ENCODE data around the gene MC1R.
A peak's percentile ranks its signal among the peaks of the same experiment; 100 is the strongest.
"Not testable (repeated sequence)": the region's sequence is repeated elsewhere in the genome, so short reads cannot be mapped to it uniquely, and the experiment has no call there.

Gene MC1R

DNA sequence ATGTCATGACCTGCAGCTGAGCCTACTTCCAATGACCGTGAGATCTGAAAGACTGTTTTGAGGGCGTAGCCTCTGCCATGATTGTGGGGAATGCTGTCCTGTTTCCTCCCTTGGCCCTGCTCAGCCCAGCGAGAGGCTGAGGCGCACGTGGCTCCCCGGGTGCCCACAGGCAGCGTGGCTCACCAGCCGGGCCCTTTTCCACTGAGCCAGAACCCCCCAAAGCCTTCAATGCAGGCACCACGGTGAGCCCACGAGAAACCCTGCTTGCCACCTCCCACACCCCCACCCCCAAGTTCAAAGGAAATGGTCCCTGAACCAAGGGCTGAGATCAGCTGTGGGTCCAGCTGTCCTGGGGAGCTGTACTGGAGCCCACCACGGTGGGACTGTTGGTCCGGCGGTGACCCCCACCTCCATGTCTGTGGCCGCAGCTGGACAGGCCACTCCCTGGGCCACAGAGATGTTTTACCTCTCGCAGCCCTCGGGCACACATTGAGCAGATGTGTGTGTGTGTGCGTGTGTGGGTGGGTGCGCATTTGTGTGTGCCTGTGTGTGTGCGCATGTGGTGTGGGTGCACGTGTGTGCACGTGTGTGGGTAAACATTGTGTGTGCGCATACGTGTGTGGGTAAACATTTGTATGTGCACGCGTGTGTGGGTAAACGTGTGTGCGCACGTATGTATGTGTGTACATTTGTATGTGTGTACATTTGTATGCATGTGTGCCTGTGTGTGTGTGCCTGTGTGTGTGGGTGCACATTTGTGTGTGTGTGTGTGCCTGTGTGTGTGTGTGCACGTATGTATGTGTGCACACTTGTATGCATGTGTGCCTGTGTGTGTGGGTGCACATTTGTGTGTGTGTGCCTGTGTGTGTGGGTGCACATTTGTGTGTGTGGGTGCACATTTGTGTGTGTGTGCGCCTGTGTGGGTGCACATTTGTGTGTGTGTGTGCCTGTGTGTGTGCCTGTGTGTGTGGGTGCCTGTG lies 5.0 kb upstream of the MC1R start:
- FAIRE-seq (peak; percentile 98), DNase-seq (ENCODE audit: low spot score) (no peak)

DNA sequence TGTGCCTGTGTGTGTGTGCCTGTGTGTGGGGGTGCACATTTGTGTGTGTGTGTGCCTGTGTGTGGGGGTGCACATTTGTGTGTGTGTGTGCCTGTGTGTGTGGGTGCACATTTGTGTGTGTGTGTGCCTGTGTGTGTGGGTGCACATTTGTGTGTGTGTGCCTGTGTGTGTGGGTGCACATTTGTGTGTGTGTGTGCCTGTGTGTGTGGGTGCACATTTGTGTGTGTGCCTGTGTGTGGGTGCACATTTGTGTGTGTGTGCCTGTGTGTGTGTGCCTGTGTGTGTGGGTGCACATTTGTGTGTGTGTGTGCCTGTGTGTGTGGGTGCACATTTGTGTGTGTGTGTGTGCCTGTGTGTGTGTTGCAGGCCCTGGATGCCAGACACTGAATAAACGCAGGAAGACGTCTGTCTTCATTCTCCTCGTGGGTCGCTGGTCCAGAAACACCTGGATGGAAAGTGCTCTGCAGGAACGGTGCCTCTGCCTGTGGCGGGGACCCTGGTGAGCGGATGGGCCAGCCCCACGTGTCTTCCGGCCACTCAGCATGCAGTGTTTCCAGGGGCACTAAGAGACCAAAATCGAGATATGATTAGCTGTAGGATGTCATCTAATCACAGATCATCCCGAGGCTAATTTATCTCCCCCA lies 3.9 kb upstream of the MC1R start:
- FAIRE-seq; DNase-seq (ENCODE audit: low spot score): not testable (repeated sequence)

DNA sequence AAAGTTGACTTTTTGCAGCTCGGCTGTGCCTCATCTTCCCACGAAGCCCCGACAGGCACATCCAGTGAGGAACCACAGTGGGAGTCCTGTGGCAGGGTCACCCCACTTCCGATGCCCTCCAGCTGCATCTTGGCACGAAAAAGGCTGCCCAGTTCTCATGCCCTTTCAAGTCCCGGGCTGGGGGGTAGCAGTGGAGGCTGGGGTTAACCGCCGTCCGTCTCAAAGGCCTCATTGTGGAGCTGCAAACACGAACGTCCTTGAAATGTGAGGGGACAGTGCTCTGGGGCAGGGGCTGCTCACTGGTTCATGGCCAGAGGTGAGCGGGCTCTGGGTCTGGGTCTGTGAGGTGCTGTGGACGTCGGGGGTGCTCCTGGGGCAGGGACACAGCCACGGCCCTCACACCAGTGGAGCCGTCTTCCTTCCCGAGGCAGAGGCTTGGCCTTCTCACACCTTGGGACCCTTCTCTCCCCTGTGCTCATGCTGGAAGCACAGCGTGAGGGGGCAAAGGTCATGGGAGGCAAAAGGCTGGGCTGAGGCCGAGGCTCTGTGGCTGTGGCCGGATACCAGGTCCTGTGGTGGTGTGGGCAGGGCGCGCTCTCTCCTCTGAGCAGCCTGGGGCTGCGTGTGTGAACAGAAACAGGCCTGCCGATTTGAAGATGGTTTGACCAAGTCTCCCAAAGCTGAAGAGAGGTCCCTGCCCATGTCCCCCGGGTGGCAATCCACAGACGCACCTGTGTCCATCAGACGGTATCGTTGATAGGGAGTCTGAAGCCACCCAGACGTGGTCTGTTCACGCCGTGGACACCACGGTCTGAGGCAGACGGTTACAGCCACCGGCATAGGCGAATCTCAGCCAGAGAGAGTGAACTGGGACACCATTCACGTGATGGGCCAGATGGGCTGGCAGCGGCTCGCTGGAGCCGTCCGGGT lies 3.1 kb upstream of the MC1R start:
- DNase-seq (ENCODE audit: low spot score), result no peak
- no peak for FAIRE-seq

DNA sequence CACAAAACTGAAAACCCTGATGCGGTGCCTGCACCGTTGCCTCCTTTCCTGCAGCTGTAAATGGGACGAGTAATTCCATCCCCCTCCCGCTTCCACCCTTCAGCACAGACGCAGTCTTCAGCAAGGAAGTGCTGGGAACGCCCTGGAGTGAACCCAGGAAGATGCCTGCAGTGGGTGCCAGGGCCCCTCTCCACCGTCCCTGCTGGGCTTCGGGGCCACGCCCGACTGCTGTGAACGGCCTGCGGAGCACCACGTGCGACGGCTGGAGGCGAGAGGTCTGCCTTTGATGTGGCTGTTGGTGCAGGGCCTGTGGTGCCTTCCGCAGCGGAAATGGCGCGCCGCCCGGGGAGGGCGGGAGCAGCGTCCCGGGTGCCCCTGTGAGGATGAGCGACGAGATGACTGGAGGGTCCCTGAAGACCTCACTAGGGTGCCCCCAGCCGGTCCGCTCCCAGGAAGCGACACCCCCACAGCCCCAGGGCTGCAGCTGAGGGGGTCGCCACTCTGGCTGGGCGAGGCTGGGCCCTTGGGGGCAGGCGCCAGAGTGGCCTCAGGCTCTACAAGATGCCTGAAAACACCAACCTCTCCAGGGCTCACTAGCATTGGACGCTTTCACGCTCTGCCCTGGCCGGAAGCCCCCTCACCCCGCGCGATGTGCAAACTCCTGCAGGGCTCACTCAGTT lies 749 bp upstream of the MC1R start:
- DNase-seq (ENCODE audit: low spot score), result peak; percentile 75
- FAIRE-seq, result no peak

DNA sequence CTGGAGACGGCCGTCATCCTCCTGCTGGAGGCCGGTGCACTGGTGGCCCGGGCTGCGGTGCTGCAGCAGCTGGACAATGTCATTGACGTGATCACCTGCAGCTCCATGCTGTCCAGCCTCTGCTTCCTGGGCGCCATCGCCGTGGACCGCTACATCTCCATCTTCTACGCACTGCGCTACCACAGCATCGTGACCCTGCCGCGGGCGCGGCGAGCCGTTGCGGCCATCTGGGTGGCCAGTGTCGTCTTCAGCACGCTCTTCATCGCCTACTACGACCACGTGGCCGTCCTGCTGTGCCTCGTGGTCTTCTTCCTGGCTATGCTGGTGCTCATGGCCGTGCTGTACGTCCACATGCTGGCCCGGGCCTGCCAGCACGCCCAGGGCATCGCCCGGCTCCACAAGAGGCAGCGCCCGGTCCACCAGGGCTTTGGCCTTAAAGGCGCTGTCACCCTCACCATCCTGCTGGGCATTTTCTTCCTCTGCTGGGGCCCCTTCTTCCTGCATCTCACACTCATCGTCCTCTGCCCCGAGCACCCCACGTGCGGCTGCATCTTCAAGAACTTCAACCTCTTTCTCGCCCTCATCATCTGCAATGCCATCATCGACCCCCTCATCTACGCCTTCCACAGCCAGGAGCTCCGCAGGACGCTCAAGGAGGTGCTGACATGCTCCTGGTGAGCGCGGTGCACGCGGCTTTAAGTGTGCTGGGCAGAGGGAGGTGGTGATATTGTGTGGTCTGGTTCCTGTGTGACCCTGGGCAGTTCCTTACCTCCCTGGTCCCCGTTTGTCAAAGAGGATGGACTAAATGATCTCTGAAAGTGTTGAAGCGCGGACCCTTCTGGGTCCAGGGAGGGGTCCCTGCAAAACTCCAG lies 1.1 kb downstream of the MC1R start:
- FAIRE-seq, result no peak
- no peak for DNase-seq (ENCODE audit: low spot score)

DNA sequence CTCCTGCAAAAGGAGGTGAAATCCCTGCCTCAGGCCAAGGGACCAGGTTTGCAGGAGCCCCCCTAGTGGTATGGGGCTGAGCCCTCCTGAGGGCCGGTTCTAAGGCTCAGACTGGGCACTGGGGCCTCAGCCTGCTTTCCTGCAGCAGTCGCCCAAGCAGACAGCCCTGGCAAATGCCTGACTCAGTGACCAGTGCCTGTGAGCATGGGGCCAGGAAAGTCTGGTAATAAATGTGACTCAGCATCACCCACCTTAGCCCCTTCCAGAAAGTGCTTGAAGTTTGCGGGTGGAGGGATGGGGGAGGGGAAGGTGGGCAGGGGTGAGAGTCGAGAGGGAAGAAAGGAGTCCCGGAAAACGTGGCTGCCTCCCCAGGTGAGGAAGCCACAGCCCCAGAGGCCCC lies 2.1 kb downstream of the MC1R start:
- no peak for DNase-seq (ENCODE audit: low spot score)
- FAIRE-seq, result no peak

DNA sequence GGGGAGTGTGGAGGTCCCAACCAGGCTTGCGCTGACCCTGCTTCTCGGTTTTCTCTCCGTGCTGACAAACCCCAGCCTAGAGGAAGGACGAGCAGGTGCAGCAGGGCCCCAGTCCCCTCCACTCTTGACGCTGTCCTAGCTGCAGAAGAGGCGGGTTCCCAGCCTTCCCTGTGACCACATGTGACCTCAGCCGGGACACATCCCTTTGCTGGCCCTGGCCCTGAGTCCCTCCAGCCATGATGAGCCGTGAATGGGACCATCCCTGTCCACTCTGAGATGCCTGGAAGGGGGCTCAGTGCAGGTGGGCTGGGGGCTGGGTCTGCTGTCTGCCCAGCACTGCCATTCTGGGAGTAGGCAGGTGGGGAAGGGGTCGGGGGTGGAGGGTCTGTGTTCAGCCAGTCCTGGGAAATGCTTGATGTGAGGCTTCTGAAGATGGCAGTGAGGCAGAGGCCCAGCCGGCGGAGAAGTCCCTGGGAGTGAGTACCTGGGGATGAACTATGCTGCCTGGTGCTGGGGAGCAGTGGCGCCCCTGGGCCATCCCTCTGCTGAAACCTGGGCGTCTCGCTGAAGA lies 2.6 kb downstream of the MC1R start:
- DNase-seq (ENCODE audit: low spot score) (no peak), FAIRE-seq (no peak)

DNA sequence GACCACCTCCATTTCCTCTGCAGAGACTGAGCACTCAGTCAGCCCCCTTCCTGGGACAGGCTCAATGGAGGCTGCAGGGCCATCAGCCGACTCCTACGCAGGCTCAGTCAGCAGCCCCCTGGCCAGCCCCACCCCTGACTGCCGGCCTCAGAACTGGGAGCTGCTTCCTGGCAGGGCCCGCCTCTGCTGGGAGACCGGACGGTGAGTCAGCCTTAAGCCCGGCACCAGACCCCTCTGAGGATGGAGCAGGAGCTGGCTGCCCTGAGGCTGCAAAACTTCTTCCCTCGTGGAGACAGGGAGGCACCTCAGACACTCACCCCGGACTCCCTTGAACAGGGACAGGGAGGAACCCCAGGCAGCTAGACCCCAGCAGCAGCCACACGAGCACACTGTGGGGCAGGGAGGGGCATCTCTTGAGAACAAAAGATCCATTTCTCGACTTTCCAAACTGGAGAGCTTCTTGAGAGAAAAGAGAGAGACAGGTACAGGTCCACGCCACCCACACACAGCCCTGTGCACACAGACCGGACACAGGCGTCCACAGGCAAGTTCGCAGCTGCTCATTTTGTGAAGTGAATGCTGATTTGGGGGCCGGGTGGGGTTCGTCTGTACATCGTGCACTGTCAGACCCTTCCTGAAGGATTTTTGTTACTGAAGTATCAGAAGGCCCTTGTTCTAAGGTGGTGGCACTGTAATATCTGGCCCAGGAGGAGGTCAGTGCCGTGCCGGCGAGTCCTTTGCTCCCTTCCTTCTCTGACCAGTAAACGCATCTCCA lies 3.2 kb downstream of the MC1R start:
- FAIRE-seq, result peak; percentile 95

DNA sequence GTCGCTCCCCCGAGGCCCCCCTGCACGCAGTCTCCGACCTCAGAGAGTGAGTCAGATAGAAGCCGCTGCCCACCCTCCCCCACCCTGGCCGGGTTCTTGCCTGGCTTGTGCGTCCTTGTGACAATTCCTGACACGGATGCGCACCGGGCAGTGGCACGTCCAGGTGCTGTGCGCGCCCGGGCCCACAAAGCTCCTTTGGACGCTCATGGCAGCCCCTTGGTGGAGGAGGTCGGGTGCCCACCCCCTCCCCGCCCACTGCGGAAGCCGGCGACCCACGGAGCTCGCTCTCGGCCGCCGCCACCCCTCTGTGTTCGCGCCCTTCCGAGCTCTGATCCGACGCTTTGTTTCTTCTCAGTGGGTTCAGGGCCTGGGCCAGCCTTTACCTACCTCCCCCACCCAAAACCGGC lies 3.8 kb downstream of the MC1R start:
- DNase-seq (ENCODE audit: low spot score) (peak; percentile 89), FAIRE-seq (no peak)

More for the DNA sequence above, 3.2 kb downstream of the MC1R start:
- DNase-seq (ENCODE audit: low spot score), result peak; percentile 95

DNA sequence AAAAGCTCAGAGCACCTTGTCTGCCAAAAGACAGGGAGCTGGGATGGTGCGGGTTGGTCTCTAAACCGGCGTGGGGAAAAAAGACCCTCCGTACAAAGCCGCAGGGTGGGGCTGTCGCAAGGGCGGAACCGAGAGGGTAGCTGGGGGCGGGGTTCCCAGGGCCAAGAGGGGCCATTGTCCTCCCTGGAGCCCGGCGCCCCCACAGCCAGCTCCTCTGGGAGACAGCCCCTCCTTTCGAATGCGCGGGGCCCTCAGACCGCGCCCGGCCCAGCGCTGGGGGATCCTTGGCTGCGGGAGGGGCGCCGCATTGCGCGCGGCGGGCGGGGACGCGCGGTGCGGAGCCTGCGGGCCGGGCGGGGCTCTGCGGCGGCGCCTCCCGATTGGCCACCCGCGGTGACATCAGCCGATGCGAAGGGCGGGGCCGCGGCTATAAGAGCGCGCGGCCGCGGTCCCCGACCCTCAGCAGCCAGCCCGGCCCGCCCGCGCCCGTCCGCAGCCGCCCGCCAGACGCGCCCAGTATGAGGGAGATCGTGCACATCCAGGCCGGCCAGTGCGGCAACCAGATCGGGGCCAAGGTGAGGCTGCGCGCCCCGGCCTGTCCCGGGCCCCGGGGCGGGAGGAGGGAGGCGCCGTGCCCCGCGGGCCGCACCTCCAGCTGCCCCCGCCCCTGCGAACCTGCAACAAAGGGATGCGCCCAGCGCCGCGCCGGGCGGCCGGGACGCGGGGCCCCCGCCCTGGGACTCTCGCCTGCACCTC lies 4.4 kb downstream of the MC1R start, which contains the start of gene TUBB3:
Gene TUBB3 (plus strand): TSS at position 459 of the 756 bp plus-strand sequence. CDS start 60 bp downstream, at position 519.
- peak; percentile 71 for FAIRE-seq
- DNase-seq (ENCODE audit: low spot score), result peak; percentile 98

DNA sequence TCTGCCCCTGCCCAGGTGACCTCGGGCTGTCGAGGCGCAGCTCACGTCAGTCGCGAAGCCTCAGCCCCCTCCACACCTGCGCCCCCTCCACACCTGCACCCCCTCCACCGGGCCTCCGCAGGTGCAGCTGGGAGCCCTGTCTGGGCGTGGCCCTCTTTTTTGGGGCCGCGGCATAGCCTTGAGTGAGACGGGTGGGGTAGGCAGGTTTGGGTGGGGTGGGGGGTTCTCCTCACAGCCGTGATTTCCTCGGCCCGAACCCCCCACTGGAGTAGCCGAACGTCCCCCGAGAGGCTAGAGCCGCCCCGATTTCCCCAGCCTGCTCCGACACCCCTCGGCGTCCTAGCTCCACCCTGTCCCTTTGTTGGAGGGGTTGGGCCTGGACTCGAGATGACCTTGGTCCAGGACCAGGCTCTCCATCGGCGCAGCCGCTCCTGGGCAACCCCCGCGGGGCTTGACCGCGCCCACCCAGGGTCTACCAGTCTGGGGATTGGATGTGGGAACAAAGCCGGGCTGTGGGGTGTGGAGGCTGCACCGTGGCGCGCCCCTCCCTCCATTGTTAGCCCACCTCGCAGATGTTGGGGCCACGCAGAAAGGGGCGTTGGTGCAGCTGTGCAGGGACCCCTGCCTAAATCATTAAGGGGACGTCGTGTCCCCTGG lies 5.1 kb downstream of the MC1R start:
- no peak for DNase-seq (ENCODE audit: low spot score)
- peak; percentile 44 for FAIRE-seq

DNA sequence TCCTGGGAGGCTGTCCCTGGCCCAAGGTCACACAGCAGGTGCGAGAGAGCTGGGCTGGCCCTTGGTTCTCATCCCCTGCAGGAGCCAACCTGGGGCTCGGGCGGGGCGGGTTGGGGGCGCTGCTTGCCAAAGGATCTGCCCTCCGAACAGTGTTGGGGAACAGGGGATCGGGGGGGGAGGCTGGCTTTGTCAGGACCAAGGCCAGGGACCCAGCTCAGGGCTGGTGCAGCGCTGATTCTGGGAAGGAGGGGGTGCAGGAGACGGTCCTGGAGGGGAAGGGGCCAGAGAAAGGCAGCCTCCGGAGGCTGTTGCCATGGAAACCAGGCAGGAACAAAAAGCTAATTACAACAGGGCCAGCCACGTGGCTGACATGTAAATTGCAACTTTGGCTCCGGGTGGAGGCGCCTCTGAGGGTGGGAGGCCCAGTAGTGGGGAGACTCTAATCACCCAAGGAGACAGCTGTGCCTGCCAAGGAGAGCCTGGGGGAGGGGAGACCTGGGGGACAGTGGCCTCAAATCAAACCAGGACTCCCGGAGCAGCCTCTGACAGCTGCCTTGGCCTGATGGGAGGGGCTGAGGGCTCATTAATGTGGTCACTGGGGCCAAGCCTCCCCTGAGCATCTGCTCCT lies 5.7 kb downstream of the MC1R start:
- peak; percentile 44 for DNase-seq (ENCODE audit: low spot score)
- no peak for FAIRE-seq

DNA sequence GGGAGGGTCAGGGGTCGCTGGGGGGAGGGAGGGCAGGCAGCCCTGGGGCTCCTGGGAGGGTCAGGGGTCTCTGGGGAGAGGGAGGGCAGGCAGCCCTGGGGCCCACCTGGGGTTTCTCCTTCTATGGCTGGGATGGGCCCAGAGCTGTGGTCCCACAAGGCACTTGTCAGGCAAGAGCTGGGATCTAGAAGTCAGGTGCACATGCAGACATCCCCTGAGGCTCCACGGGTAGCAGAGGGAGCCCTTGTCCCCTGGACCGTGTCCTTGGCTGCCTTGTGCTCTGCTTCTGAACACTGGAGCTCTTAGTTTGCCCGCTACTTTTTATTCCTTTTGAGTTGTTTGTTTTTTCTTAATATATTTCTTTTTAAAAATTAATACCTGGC lies 6.3 kb downstream of the MC1R start:
- no peak for FAIRE-seq
- no peak for DNase-seq (ENCODE audit: low spot score)

DNA sequence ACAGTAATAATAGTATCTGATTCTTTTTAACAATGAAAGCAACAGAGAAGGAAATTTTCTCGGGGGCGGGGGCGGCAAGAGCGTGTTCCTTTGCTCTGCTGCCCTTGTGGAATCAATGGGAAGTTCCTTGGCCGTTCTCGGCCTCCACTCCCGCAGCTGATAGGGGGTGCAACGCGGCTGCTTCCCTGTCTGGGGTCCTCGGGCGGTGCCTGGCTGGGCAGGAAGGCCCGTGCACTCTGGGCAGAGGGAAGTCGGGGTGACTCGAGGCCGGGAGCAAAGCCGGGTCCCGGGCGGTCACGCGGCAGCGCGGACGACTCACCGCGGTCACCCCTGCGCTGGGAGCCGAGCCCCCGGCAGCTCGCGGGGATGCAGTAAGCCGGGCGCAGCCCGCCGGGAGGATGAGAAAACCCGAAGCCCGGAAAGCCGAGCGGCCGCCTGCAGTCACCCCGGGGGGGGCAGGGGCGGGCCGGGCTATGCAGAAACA lies 7.0 kb downstream of the MC1R start:
- no peak for DNase-seq (ENCODE audit: low spot score)
- FAIRE-seq, result no peak

DNA sequence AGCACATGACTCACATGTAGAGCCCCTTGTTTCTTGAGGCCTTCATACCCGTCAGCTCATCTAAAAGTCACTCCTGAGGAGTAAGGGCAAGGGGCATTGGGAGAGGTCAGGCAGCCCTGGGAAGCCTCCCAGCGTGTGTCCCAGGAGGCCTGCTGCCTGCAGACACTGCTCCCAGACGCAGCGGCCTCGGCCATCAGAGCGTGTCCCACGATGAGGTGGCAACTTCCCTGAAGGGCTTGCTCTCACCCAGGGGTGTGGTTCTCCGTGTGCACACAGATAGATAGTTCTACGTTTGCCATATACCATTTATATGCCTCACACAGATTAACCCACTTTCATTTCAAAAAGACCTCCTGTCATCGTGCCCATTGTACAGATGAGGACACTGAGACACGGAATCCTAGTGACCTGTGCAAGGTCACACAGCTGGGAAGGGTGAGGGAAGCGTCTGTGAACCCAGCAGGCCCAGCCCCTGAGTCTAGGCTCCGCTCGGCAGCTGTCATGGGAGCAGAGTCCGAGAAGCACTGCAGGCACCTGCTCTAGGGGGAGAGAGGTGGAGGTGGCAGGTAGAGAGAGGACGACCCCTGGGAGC lies 12.7 kb downstream of the MC1R start:
- no peak for DNase-seq (ENCODE audit: low spot score)
- FAIRE-seq, result no peak

DNA sequence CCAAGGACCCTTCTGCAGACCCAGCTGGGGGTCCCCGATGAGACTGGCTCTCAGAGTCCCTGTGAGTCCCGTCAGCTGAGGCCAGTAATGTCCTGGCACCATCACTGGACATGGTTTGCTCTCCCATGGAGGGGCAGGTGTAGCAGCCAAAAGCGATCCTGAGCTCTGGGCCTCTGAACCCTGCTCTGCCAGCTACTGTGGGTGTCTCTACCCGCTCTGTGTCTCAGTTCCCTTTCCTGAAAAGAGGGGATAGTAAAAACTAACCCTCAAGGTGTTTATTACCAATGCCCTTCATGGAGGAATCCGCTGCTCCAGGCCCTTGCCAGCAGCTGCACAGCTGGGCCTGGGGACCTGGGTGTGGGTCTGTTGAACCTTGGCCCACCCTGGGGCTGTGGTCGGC lies 13.3 kb downstream of the MC1R start:
- FAIRE-seq (no peak), DNase-seq (ENCODE audit: low spot score) (no peak)
